IMR-90 (cell line): ENCODE results near the gene ACAP1. TPM values are rescaled to one million over a fixed set of nuclear protein-coding genes. Genes with fewer than 3 reads are reported as not detected.

Experiments
- ATAC-seq: fragments of 200-7000 bp; cut with Tn5 transposase; 2 replicates; pipeline ENCODE4 v1.9.1; 2020; ENCODE audit warnings: low read depth, mild to moderate bottlenecking, moderate library complexity
- BruUV-seq: library from RNA; stranded (reverse); fragments of 400-500 nt; replicated peaks from 2 replicates; lab custom pipeline; 2021; lab: Mats Ljungman, UMichigan
- CTCF ChIA-PET: fragments of 300-600 bp; formaldehyde crosslinking; extraction: SDS; loops from one replicate; lab custom pipeline; 2021; ENCODE audit warnings: antibody characterized with exemption; lab: Yijun Ruan, JAX
- POLR2A ChIA-PET: fragments of 300-600 bp; sonication (Branson Sonifier 250); formaldehyde crosslinking; loops from one replicate; lab custom pipeline; 2022; ENCODE audit warnings: antibody characterized with exemption; ENCODE audit not compliant: unreplicated experiment; lab: Charles Lee
- DNase-seq: peaks from one replicate; pipeline ENCODE4 v3.0.0; 2013
- H2AFZ ChIP-seq: replicated peaks from 2 replicates; pipeline ENCODE3; 2013; ENCODE audit warnings: low read length, mild to moderate bottlenecking; ENCODE audit not compliant: poor library complexity
- H2AK5ac ChIP-seq: 2 replicates; pipeline ENCODE4 v1.6.1; 2013; ENCODE audit warnings: low read depth, low read length, inconsistent platforms
- H2AK9ac ChIP-seq: replicated peaks from 2 replicates; pipeline ENCODE3; 2013; ENCODE audit warnings: mild to moderate bottlenecking, low read depth, low read length, moderate library complexity; ENCODE audit not compliant: poor library complexity
- H2BK120ac ChIP-seq: 2 replicates; pipeline ENCODE4 v1.6.1; 2013; ENCODE audit warnings: low read depth, low read length, inconsistent platforms
- H2BK15ac ChIP-seq: 3 replicates; pipeline ENCODE4 v1.6.1; 2013; ENCODE audit warnings: low read depth, low read length, inconsistent platforms
- H2BK20ac ChIP-seq: 2 replicates; pipeline ENCODE4 v1.6.1; 2013; ENCODE audit warnings: low read depth, mild to moderate bottlenecking, inconsistent platforms, low read length, moderate library complexity
- H2BK5ac ChIP-seq: 2 replicates; pipeline ENCODE4 v1.6.1; 2013; ENCODE audit warnings: mild to moderate bottlenecking, low read depth, low read length, inconsistent platforms; ENCODE audit not compliant: poor library complexity, severe bottlenecking
- H3K14ac ChIP-seq: replicated peaks from 2 replicates; pipeline ENCODE4 v1.6.1; 2013; ENCODE audit warnings: low read depth, low read length, inconsistent platforms
- H3K18ac ChIP-seq: 2 replicates; pipeline ENCODE4 v1.6.1; 2013; ENCODE audit warnings: low read depth, low read length, control low read depth
- H3K23ac ChIP-seq: 2 replicates; pipeline ENCODE4 v1.6.1; 2013; ENCODE audit warnings: low read depth, low read length, inconsistent platforms
- H3K27ac ChIP-seq: 2 replicates; pipeline ENCODE4 v1.5.1; 2013; ENCODE audit warnings: mild to moderate bottlenecking, control low read depth, low read length; ENCODE audit not compliant: insufficient read depth
- H3K27me3 ChIP-seq: 2 replicates; pipeline ENCODE4 v1.6.1; 2013; ENCODE audit warnings: low read length; ENCODE audit not compliant: control insufficient read depth, insufficient read depth
- H3K36me3 ChIP-seq: 2 replicates; pipeline ENCODE4 v1.6.1; 2013; ENCODE audit warnings: low read length, mixed read lengths; ENCODE audit not compliant: control insufficient read depth, insufficient read depth
- H3K4ac ChIP-seq: 2 replicates; pipeline ENCODE4 v1.6.1; 2013; ENCODE audit warnings: low read depth, low read length, inconsistent platforms
- H3K4me1 ChIP-seq: 2 replicates; pipeline ENCODE4 v1.6.1; 2013; ENCODE audit warnings: low read length, mixed read lengths; ENCODE audit not compliant: control insufficient read depth, insufficient read depth
- H3K4me2 ChIP-seq: 2 replicates; pipeline ENCODE4 v1.6.1; 2013; ENCODE audit warnings: low read depth, mild to moderate bottlenecking, control low read depth, low read length, moderate library complexity
- H3K4me3 ChIP-seq: 2 replicates; pipeline ENCODE4 v1.5.1; 2013; ENCODE audit warnings: low read depth, mild to moderate bottlenecking, control low read depth, low read length, moderate library complexity; ENCODE audit not compliant: insufficient read depth
- H3K56ac ChIP-seq: 2 replicates; pipeline ENCODE4 v1.6.1; 2013; ENCODE audit warnings: low read length, inconsistent platforms; ENCODE audit not compliant: insufficient read depth; ENCODE audit errors: extremely low read depth
- H3K79me1 ChIP-seq, 2 experiments: 2 replicates each; pipeline ENCODE4 v1.6.1; 2013; ENCODE audit warnings: low read length in 2 of 2, inconsistent platforms in 1 of 2, low read depth in 1 of 2
- H3K9ac ChIP-seq: 2 replicates; pipeline ENCODE4 v1.6.1; 2013; ENCODE audit warnings: low read depth, low read length, control low read depth
- H3K9me1 ChIP-seq: 2 replicates; pipeline ENCODE4 v1.6.1; 2013; ENCODE audit warnings: low read length, inconsistent platforms; ENCODE audit not compliant: insufficient read depth
- H3K9me3 ChIP-seq: 2 replicates; pipeline ENCODE4 v1.6.1; 2013; ENCODE audit warnings: low read length; ENCODE audit not compliant: control insufficient read depth, insufficient read depth
- H4K20me1 ChIP-seq: 2 replicates; pipeline ENCODE4 v1.6.1; 2013; ENCODE audit warnings: low read length, inconsistent platforms; ENCODE audit not compliant: insufficient read depth
- H4K5ac ChIP-seq: 2 replicates; pipeline ENCODE4 v1.6.1; 2013; ENCODE audit warnings: mild to moderate bottlenecking, low read depth, low read length, control low read depth
- H4K8ac ChIP-seq, 2 experiments: 2 replicates each; pipeline ENCODE4 v1.6.1; 2013; ENCODE audit warnings: low read depth in 2 of 2, low read length in 2 of 2, control low read depth in 1 of 2, inconsistent platforms in 1 of 2
- H4K91ac ChIP-seq: 2 replicates; pipeline ENCODE4 v1.6.1; 2013; ENCODE audit warnings: low read depth, low read length, inconsistent platforms; ENCODE audit not compliant: insufficient read depth
- BHLHE40 ChIP-seq: fragments of 150-350 bp; IDR thresholded peaks from 2 replicates; pipeline ENCODE4 v1.6.1; 2016; ENCODE audit warnings: mild to moderate bottlenecking, low read depth, low read length
- CEBPB ChIP-seq: IDR thresholded peaks from 2 replicates; pipeline ENCODE4 v1.6.1; 2012; ENCODE audit warnings: low read depth, low read length, improper control_type of control experiment
- CHD1 ChIP-seq: IDR thresholded peaks from 2 replicates; pipeline ENCODE4 v1.6.1; 2012; ENCODE audit warnings: low read depth, low read length, improper control_type of control experiment
- FOS ChIP-seq: fragments of 150-350 bp; IDR thresholded peaks from 2 replicates; pipeline ENCODE4 v1.6.1; 2016; ENCODE audit warnings: low read depth, low read length
- MAZ ChIP-seq: IDR thresholded peaks from 2 replicates; pipeline ENCODE4 v1.6.1; 2012; ENCODE audit warnings: low read depth, mild to moderate bottlenecking, low read length, improper control_type of control experiment, moderate library complexity, borderline replicate concordance
- MXI1 ChIP-seq: IDR thresholded peaks from 2 replicates; pipeline ENCODE4 v1.6.1; 2012; ENCODE audit warnings: low read depth, mild to moderate bottlenecking, low read length, moderate library complexity, borderline replicate concordance
- POLR2A ChIP-seq: IDR thresholded peaks from 2 replicates; pipeline ENCODE4 v1.6.1; 2012; ENCODE audit warnings: mild to moderate bottlenecking, low read depth, low read length
- RAD21 ChIP-seq: IDR thresholded peaks from 2 replicates; pipeline ENCODE4 v1.6.1; 2012; ENCODE audit warnings: low read length, improper control_type of control experiment
- RFX5 ChIP-seq: IDR thresholded peaks from 2 replicates; pipeline ENCODE4 v1.8.0; 2012; ENCODE audit warnings: low read depth, mild to moderate bottlenecking, low read length, moderate library complexity
- SMC3 ChIP-seq: fragments of 150-350 bp; IDR thresholded peaks from 2 replicates; pipeline ENCODE4 v1.6.1; 2016; ENCODE audit warnings: low read depth, mild to moderate bottlenecking, antibody characterized with exemption, low read length, moderate library complexity
- WGBS, 2 experiments: methylation state at CpG; one replicate each; pipeline versions ENCODE4 v1.1.5 to v1.1.7; 2013; ENCODE audit warnings: missing lambda C conversion rate in 2 of 2; ENCODE audit not compliant: insufficient read length in 1 of 2; ENCODE audit errors: extremely low coverage in 2 of 2; 5-methylcytosine and 5-hydroxymethylcytosine counted together
- dilution Hi-C: fragments of 300-500 bp; cut with HindIII; formaldehyde crosslinking; loops from one replicate; pipeline ENCODE4 v1.14.3; 2018; ENCODE audit warnings: low sequenced_read_pairs; ENCODE audit not compliant: unreplicated experiment
- in situ Hi-C: fragments of 300-500 bp; cut with MboI; formaldehyde crosslinking; loops from 3 replicates; pipeline ENCODE4 v1.14.3; 2019; ENCODE audit warnings: low sequenced_read_pairs, inconsistent platforms, mixed read lengths
- intact Hi-C: fragments of 100-400 bp; cut with micrococcal nuclease; formaldehyde crosslinking; loops from 2 replicates; pipeline ENCODE4 v1.10.0; 2022
- polyA plus RNA-seq, 3 experiments: library from polyadenylated mRNA; depleted of rRNA; stranded (reverse); fragments of >200 nt; gene quantifications; 2 replicates each; pipeline ENCODE4 v1.2.3, GENCODE V29; 2012; ENCODE audit warnings: low replicate concordance in 1 of 3
- total RNA-seq: library from RNA; depleted of rRNA; stranded (reverse); fragments of >200 nt; gene quantifications from 2 replicates; pipeline ENCODE4 v1.2.3, GENCODE V29; 2012
- TF ChIP-seq, protein P1 (sequence below): fragments of 150-350 bp; IDR thresholded peaks from 2 replicates; pipeline ENCODE4 v1.6.1; 2017; ENCODE audit warnings: mild to moderate bottlenecking, antibody characterized with exemption, low read length, low read depth
- TF ChIP-seq, protein P2 (sequence below): fragments of 150-350 bp; IDR thresholded peaks from 2 replicates; pipeline ENCODE4 v1.6.1; 2016; ENCODE audit warnings: low read depth, mild to moderate bottlenecking, low read length, moderate library complexity, borderline replicate concordance
- TF ChIP-seq, protein P3 (sequence below): conservative IDR thresholded peaks from 2 replicates; pipeline ENCODE4 v1.5.1; 2012; ENCODE audit warnings: mild to moderate bottlenecking, low read depth, low read length, improper control_type of control experiment

ACAP1 gene
- total and polyA plus RNA-seq, 2 of the 4 experiments (the other 2 are of a cell fraction): under 0.01 to 2.1 TPM

DNA sequence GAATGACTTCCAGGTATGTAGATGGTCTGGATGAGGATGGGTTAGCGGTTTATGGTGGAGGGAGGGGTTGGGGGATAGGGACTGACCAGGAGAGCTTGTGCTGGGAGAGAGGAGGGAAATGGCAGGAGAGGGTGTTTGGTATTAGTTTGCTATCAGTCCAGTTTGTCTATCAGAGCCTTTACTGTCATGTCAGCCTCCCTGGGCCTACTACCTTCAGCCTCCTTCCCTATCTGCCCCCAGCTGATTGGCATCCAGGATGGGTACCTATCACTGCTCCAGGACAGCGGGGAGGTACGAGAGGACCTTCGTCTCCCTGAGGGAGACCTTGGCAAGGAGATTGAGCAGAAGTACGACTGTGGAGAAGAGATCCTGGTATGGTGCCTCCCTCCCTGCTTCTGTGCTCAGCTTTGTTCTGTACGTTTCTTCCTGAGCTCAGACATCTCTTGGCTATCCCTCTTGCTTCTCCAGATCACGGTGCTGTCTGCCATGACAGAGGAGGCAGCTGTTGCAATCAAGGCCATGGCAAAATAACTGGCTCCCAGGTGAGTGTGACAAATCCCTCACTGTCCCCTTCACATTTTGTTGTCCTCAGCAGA lies 25.1 kb upstream of the ACAP1 start:
- no peak overlapping the region for H3K23ac ChIP-seq
- H3K4me1 ChIP-seq: peaks cover 7% of the 10 kb centered on the region
- no peak overlapping the region for H3K9ac ChIP-seq
- no peak overlapping the region for H3K56ac ChIP-seq
- no peak overlapping the region for H4K5ac ChIP-seq
- no TSS peak for BruUV-seq
- H3K14ac ChIP-seq: no peak overlapping the region
- peaks cover 39% of the 10 kb centered on the region for H3K36me3 ChIP-seq
- H2AFZ ChIP-seq: no peak overlapping the region
- no peak overlapping the region for H2BK20ac ChIP-seq
- no peak overlapping the region for H4K8ac ChIP-seq
- H4K20me1 ChIP-seq: peaks cover 65% of the 10 kb centered on the region
- H2AK5ac ChIP-seq: no peak overlapping the region
- no peak for ATAC-seq
- in situ Hi-C loops: no loop called here
- H2BK5ac ChIP-seq: no peak overlapping the region
- no peak overlapping the region for H2AK9ac ChIP-seq
- dilution Hi-C loops: no loop called here
- intact Hi-C loops: no loop called here
- H3K4me3 ChIP-seq: no peak overlapping the region
- no peak overlapping the region for H2BK120ac ChIP-seq
- no peaks in the 10 kb centered on the region for H3K9me3 ChIP-seq
- TF ChIP-seq SMC3 (no peak), BHLHE40 (no peak), CEBPB (no peak), POLR2A (no peak), RFX5 (no peak), FOS (no peak), CHD1 (no peak), MXI1 (no peak), RAD21 (no peak), MAZ (no peak)
- TF ChIP-seq, protein P1, sequence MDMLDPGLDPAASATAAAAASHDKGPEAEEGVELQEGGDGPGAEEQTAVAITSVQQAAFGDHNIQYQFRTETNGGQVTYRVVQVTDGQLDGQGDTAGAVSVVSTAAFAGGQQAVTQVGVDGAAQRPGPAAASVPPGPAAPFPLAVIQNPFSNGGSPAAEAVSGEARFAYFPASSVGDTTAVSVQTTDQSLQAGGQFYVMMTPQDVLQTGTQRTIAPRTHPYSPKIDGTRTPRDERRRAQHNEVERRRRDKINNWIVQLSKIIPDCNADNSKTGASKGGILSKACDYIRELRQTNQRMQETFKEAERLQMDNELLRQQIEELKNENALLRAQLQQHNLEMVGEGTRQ: no peak
- TF ChIP-seq, protein P2, sequence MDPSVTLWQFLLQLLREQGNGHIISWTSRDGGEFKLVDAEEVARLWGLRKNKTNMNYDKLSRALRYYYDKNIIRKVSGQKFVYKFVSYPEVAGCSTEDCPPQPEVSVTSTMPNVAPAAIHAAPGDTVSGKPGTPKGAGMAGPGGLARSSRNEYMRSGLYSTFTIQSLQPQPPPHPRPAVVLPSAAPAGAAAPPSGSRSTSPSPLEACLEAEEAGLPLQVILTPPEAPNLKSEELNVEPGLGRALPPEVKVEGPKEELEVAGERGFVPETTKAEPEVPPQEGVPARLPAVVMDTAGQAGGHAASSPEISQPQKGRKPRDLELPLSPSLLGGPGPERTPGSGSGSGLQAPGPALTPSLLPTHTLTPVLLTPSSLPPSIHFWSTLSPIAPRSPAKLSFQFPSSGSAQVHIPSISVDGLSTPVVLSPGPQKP: no peak
- TF ChIP-seq, protein P3, sequence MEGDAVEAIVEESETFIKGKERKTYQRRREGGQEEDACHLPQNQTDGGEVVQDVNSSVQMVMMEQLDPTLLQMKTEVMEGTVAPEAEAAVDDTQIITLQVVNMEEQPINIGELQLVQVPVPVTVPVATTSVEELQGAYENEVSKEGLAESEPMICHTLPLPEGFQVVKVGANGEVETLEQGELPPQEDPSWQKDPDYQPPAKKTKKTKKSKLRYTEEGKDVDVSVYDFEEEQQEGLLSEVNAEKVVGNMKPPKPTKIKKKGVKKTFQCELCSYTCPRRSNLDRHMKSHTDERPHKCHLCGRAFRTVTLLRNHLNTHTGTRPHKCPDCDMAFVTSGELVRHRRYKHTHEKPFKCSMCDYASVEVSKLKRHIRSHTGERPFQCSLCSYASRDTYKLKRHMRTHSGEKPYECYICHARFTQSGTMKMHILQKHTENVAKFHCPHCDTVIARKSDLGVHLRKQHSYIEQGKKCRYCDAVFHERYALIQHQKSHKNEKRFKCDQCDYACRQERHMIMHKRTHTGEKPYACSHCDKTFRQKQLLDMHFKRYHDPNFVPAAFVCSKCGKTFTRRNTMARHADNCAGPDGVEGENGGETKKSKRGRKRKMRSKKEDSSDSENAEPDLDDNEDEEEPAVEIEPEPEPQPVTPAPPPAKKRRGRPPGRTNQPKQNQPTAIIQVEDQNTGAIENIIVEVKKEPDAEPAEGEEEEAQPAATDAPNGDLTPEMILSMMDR: no peak
- CTCF ChIA-PET: no interaction called here
- no peak for DNase-seq
- no peak overlapping the region for H3K4ac ChIP-seq
- H3K9me1 ChIP-seq: peaks cover 16% of the 10 kb centered on the region
- H3K4me2 ChIP-seq: no peak overlapping the region
- 81% methylated on average over 5 of the region's 7 CpGs; no CpG with 5 or more reads in 1 of the 2 experiments for WGBS, 2 experiments
- H3K79me1 ChIP-seq: peaks cover 25 to 66% of the 10 kb centered on the region in 2 experiments
- H3K27ac ChIP-seq: no peak overlapping the region
- POLR2A ChIA-PET: no interaction called here
- no peaks in the 10 kb centered on the region for H3K27me3 ChIP-seq
- H3K18ac ChIP-seq: no peak overlapping the region
- no peak overlapping the region for H2BK15ac ChIP-seq
- H4K91ac ChIP-seq: no peak overlapping the region
